Measurements from ENCODE around the gene NKD2.
"Not testable (repeated sequence)": the region's sequence is repeated elsewhere in the genome, so short reads cannot be mapped to it uniquely, and the experiment has no call there.

Gene NKD2

DNA sequence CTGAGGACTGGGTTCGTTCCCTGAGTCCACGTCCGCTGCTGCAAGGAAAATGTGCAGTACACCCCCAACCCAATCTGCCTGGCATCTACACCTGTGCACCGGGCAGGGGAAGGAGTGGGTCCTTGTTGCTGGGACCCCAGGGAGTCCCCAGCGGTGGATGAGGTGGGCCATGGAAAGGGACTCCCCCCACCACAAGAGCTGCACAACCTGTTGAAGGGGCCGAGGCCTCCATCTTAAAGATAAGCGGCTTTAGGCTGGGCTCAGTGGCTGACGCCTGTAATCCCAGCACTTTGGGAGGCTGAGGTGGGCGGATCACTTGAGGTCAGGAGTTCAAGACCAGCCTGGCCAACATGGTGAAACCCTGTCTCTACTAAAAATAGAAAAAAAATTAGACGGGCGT lies 7.8 kb upstream of the NKD2 start:
- DNase-seq (ENCODE audit: low read depth), result not testable (repeated sequence)

GRCh38 chr5:1001406-1002270 lies 7.0 kb upstream of the NKD2 start:
- no peak for DNase-seq (ENCODE audit: low read depth)

DNA sequence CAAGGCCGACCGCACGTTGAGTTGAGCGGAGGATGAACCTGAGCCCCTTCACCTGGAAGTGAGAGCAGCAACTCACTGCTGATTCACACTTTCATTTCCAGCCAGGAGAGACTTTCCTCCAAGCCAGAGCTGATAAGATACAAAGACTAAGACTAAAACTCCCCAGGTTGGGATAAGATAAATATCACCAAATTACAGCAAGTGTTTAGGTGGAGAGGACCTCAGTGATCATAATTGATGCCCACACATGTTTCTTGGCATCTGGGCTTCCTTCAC lies 6.4 kb upstream of the NKD2 start:
- no peak for DNase-seq (ENCODE audit: low read depth)

GRCh38 chr5:1002836-1003235 lies 5.8 kb upstream of the NKD2 start:
- no peak for DNase-seq (ENCODE audit: low read depth)

DNA sequence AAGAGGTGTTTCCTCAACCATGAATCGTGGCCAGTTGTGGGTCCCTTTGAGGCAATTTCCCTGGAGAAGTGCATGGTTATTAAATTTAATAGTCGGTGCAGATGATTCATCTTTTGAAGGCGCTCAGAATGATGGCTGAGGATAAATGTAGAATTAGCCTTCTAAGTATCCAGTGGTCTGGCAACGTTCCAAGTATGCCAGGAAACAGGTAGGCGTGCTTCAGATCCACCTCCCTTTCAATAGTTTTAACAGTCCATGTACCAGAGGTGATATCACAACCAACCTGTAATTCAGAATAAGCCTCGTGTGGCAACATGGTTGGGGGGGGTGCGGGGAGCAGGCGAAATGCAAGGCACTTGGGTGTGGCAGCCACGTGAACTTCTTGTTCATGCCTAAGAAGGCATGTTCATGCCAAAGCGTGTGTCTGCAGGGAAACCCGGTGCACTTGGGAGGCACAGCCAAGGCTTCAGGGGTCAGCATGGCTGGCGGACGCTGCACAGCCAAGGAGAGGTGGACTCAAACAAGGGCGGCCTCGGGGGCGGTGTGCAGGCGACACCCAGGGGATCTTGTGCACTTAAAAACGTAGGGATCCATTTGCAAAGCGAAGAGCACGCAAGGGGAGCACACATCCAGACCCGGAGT lies 5.2 kb upstream of the NKD2 start:
- DNase-seq (ENCODE audit: low read depth), result no peak

DNA sequence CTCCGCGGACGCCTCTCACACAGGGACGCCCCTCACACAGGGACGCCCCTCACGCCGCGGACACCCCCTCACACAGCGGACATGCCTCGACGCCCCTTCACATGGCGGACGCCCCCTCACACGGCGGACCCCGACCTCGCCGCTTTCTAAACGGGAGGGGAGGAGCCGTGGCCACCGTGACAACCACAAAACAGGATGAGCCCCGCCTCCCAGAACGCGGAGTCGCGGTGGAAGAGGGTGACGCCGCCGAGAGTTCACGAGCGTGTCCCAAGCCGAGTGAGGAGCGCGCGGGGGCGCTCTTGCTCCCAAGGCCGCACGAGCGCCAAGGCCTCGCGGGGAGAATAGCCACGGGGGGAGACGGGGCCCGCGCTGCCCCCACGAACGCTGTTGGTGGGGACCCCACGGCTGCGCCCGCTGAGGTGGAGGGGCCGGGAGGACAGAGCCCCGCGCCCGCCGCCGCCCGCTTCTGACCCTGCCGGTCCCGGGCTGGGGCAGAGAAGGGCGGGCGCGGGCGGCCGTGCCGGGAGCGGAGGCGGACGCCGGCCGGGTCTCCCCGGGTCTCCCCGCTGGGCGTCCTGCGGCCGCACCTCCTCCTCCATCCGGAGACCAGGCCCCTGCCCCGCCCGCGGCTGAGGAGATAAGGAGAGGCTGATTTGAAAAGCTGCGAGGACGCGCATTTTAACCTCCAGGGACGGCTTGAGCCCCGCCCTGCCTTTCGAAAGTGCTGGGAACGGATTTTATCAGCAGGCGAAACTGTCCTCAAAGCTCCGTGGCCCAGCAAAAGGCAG lies 3.9 kb upstream of the NKD2 start:
- no peak for DNase-seq (ENCODE audit: low read depth)

DNA sequence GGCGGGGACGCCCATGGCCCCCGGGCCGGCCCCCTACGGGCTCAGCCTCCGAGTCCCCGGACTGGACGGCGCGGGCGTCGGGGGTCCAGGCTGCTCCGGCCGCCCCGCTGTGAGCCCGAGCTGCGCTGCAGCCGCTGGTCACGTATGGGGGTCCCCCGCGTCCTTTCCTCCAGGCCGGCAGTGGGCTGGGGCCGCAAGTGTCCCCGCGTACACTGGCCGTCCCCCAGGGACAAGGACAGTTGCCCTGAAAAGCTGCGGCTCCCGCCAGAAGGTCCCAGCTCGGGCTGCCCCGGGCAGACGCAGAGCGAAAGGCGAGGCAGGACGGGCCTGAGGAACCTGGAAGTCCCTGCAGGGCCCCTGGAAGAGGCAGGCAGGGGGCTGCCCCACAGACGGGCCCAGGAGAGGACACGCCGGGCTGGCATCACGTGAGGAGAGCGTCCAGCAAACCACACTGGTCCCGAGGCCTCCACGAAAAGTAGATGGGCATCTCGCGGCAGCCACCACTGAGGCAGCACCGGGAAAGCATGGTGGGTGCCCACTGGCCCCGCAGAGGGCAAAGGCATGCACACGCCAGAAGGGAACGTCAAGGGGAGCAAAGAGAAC lies 3.3 kb upstream of the NKD2 start:
- DNase-seq (ENCODE audit: low read depth), result no peak

- DNase-seq (ENCODE audit: low read depth), result no peak
Measured at GRCh38 chr5:1005904-1006655, 2.5 kb upstream of the NKD2 start.

DNA sequence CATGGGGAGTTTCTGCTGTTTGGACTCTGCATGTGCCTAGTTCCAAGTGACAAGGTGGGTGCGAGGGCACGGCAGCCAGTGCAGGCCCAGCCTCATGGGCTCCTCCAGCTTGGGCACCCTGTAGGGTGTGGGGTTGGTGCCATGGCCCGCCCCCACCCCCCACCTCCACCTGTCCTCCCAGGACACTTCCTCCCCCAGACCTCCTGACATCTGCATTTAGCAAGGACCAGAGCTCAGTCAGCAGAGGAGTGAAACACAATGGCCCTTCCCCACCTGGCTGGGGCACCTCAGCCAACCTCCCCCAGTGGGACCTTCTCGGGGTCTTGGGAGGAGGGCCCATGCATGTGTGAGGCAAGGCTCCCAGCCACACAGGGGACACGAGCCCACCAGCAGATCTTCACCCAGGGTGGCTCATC lies 1.9 kb upstream of the NKD2 start:
- no peak for DNase-seq (ENCODE audit: low read depth)

GRCh38 chr5:1007221-1007680 lies 1.4 kb upstream of the NKD2 start:
- no peak for DNase-seq (ENCODE audit: low read depth)

DNA sequence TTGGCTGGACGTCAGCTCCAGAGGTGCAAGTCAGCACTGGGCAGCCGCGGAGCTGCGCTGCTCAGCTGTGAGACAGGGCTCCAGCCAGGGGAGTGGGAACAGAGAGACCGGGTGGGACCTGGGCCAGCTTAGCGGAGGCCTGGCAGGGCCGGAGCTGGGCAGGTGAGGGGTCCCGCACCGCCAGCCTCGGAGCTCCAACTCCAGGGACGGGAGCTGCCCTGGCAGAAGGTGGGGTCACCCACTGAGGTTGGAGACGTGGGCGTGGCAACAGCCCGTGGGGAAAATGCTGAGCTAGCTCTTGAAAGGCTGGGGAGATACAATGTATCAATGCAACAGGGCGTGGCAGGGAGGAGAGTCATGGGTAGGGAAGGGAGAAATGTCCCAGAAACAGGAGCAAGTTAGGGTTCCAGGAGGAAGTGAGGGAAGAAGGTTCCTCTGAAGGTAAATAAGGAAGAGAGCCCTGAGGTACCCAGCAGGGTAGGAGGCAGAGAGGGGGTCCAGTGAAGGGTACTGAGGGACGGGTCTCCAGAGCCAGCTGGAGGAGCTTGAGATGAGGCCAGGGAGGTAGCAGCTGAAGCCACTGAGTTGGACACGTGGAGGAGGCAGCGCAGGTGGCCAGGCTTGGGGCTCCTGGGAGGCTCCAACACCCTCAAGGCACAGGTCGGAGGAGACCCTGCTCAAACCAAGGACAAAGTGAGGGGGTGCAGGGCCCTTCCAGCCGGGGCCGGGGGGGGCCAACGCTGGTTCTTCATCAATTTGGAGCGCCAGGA lies 736 bp upstream of the NKD2 start:
- DNase-seq (ENCODE audit: low read depth), result no peak

DNA sequence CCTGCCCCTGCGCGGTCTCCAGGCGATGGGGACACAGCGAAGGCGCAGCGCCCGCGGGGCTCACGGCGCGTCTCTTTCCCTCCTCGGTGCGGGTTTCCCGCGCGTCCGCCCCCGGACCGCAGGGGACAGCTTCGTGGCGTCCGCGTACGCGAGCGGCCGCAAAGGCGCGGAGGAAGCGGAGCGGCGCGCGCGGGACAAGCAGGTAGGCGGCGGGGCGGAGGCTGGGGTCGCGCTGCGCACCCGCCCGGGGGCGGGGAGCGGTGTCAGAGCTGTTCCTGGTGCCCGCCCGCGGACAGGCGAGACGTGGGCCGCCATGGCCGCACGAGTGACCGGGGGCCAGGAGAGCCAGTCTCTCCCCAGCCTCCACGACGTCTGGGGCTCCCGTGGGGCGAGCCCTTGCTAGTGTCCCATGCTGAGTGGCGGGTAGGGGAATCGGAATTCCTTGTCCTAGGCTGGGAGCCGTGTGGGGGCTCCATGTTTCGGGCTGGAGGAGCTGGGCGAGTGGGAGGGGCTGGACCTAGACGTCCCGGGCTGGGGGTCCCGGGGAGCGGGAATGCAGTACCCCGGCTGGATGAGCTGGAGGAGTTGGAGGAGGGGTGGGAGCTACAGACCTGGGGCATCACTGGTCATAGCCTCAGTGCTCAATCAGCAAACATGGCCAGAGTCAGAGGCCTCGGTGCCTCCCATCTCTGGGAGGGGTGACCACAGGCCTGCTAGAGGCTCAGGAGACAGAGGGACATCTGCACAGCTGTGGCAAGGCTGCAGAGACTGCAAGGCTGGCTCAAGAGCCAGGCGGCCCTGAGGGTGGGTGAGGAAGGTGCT lies 968 bp downstream of the NKD2 start:
- DNase-seq (ENCODE audit: low read depth), result no peak

- DNase-seq (ENCODE audit: low read depth), result no peak
Measured at GRCh38 chr5:1010181-1010510, 1.5 kb downstream of the NKD2 start.

GRCh38 chr5:1010641-1011046 lies 2.0 kb downstream of the NKD2 start:
- DNase-seq (ENCODE audit: low read depth), result no peak

DNA sequence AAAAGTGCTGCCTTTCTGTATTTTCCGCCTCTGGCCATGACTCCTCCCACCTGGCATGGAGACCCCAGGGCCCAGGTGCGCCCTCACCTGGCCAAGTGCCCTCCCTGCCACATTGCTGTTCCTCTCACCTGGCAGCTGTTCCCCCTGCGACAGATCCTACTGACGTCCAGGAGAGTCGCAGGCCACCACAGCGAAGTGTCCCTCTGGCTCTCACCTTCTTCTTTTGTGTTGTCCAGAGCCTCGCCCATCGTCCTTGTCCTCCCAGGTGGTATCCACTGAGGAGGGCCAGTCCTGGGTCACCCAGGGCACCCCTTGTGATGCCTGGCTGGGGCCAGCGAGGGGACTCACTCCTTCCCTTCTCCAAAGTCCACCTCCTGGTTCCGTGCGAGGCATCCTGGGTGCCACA lies 2.6 kb downstream of the NKD2 start:
- no peak for DNase-seq (ENCODE audit: low read depth)

GRCh38 chr5:1011741-1012312 lies 3.2 kb downstream of the NKD2 start:
- no peak for DNase-seq (ENCODE audit: low read depth)

DNA sequence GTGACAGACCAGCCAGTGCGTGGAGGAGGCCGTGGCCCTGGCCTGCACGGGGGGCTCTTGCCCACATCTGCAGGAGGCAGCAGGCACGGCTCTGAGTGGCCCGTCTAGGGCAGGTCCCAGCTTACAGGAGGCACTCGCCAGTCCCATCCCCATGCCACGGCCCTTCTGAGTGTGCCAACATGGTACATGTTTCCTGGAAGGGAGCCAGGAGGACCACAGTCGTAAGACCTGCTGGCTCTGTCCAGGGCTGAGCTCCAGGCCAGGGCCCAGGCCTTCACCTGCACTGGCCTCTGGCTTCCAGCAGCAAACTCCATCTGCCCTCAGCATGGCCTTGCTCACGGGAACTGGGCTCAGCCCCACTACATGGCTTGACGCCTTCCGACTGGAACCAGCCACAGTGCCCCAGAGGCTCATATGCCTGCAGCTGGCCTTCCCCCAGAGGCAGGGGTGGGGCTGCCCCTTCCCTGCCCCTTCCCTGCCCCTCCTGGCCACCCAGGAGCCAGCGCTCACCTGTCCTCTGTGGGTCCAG lies 3.8 kb downstream of the NKD2 start:
- DNase-seq (ENCODE audit: low read depth), result no peak

DNA sequence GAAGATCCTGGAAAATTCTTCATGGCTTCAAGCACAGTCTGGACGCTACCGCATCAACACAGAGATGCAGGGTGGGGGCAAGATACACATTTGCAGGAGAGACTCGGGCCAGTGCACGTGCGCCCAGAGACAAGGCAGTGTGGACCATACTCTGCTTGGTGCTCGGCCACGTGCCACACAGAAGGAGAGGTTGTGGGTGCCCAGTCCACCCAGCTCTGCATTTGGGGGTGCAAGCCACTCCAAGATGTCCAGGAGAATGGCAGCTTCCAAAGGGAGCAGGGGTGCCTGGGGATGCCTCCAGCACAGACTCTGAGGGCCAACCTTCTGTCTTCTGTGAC lies 4.3 kb downstream of the NKD2 start:
- DNase-seq (ENCODE audit: low read depth), result no peak

DNA sequence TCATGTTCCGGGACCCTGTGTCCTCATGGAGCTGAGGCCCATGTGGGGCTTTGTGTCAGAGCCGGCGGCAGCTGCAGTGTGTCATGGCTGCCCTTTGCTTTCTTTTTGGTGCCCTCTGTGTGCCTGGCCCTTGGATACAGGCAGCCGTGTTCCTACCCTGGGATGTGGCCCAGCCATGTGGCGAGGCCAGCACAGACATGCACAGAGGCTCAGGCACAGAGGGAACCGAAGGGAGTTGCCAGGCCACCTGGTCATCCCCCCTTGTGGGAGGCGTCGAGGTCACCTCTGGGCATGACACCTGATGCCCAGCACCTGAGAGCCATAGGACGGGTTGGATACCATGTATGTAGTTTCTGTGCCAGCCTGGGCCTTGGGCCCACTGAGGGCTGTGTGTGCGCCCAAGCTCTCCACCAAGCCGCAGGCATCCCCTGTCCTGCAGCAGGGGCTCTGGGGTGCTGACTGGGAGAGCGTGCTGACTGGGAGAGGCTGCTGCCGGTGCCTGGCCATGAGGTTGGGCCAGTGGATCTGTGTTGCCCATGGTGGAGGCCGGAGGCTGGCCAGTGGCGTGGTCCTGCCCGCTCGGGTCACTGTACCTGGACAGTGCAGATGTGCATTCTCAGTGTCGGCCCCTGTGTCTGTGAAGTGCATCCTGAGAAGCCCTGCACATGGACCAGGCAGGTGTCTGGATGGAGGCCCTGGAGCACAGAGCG lies 4.8 kb downstream of the NKD2 start:
- no peak for DNase-seq (ENCODE audit: low read depth)

Data from stimulated activated CD8-positive, alpha-beta memory T cell treated with anti-CD3 and anti-CD28 coated beads, Interleukin-15, amount 100 ng/mL, for 1 hour (primary cell).